ENCODE results near the gene KRT79.

The KRT79 gene

DNA sequence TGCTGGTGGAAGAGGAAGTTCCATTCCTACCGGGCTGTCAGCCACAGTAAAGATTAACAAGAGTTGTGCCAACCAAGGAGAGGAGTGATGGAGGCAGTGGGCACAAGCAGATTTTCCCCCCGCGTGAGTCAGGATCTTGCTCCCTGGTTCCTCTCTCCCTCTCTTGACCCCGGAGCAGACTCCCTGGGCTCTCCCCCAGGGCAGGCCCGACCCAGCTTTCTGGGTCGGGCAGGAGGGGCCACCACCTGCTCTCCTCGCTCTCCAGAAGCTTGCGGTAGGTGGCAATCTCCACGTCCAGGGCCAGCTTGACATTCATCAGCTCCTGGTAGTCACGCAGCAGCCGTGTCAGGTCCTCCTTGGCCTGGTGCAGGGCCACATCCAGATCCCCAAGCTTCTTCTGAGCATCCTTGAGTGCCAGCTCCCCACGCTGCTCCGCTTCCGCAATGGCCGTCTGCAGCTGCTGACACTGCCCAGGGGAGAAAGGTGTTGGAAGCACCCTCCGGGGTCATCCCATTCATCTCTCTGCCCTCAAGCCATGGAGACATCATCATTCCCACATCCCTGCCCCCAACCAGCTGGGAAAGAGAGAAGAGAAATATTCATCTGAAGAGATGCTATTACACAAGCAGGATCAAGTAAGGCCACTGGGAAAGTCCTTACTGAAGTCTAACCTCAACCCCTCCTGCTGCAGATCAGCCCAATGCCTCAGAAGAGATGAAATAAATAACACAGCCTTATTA, 11.2 kb downstream of the KRT79 start:
- no peak overlapping the region for H3K4me3 ChIP-seq (ENCODE audit: low read length)
- DNase-seq (ENCODE audit: low read depth): no peak
- TF ChIP-seq CTCF (IDR thresholded peaks at IDR 0.05; ENCODE audit: insufficient read depth, low read depth, low read length, missing control alignments): no peak

DNA sequence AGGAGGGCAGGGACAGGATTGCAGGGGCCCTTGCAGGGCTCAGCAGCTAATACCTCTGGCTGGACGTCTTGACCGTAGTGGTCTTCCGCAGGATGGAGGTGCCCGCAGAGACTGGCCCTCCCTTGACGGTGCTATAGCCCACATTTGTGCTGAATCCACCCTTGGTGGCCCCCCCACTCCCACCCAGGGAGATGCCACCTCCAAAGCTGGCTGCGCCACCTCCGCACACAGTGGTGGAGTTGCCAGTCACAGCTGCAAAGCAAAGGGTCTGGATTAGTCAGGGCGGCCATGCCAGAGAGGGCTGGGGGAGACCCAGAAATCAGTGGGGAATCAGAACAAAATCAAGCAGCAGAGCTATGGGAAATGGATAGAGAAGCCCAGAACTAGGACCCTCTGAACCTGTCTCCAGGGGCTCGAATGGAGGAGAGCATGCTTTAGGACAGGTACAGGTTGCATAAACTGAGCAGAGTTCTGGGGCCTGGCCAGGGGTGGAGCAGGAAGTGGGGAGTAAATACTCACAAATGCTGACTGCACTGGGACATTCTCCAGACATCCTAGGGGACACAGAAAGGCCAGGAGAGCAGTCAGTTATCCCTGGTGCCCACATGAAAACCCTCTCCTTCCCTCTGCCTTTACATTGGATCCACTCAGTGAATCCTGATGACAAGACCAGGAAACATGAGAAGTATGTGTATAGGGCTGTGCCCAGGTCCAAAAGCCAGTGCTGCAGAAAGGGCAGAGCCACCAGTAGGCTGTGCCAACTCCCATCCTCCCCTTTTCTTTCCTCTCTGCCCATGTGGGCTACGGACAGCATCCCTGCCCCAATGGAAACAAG, 12.1 kb downstream of the KRT79 start:
- TF ChIP-seq CTCF (IDR thresholded peaks at IDR 0.05; ENCODE audit: insufficient read depth, low read depth, low read length, missing control alignments): no peak
- no peak overlapping the region for H3K4me3 ChIP-seq (ENCODE audit: low read length)
- DNase-seq (ENCODE audit: low read depth): peak; percentile 22

GRCh38 chr12:52821071-52821730, 12.9 kb downstream of the KRT79 start:
- no peak for DNase-seq (ENCODE audit: low read depth)
- no peak for TF ChIP-seq CTCF (IDR thresholded peaks at IDR 0.05; ENCODE audit: insufficient read depth, low read depth, low read length, missing control alignments)
- no peak overlapping the region for H3K4me3 ChIP-seq (ENCODE audit: low read length)

GRCh38 chr12:52820521-52820920, 13.6 kb downstream of the KRT79 start:
- no peak overlapping the region for H3K4me3 ChIP-seq (ENCODE audit: low read length)
- no peak for TF ChIP-seq CTCF (IDR thresholded peaks at IDR 0.05; ENCODE audit: insufficient read depth, low read depth, low read length, missing control alignments)

DNA sequence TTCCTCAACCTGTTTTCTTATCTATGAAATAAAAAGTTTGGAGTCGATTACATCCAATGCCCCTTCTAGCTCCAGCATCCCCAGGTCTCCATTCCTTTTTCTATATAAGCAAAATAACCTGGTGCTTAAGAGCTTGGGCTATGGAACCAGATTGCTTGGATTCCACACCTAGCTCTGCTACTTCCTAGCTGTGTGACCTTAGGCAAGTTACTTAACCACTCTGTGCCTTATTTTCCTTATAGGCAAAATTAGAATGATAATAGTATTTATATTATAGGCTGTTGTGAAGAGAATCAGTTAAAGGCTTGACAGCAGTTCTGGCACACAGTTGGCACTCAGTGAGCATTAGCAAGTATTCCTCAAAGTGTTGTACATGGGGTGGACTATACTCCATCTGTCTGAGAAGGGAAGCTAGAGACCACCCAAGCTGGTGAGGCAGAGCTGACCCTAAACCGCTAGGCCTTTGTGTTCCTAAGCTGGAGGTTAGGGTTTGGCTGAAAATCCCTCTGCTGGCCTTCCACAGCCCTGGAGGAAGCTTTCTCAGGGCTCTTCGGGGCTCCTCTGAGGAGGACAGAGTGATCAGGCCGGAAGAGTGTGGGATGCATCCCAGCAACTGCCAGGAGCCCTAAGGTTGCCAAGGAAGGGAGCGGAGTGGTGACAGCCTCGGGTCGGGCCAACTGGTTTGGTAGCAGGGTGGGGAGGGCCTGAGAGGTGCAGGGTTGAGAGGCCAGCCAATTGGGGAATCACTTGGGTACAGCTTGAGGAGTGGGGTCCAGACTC, 14.2 kb downstream of the KRT79 start:
- H3K4me3 ChIP-seq (ENCODE audit: low read length): no peak overlapping the region
- TF ChIP-seq CTCF (IDR thresholded peaks at IDR 0.05; ENCODE audit: insufficient read depth, low read depth, low read length, missing control alignments): no peak
- no peak for DNase-seq (ENCODE audit: low read depth)

More at GRCh38 chr12:52820521-52820920, 13.6 kb downstream of the KRT79 start:
- no peak for DNase-seq (ENCODE audit: low read depth)

GRCh38 chr12:52818887-52819420, 15.2 kb downstream of the KRT79 start:
- no peak overlapping the region for H3K4me3 ChIP-seq (ENCODE audit: low read length)
- DNase-seq (ENCODE audit: low read depth): no peak
- TF ChIP-seq CTCF (IDR thresholded peaks at IDR 0.05; ENCODE audit: insufficient read depth, low read depth, low read length, missing control alignments): no peak
